Transverse colon (tissue), 4 donors: ENCODE data around the gene IL1R1. TPM values are rescaled to one million over a fixed set of nuclear protein-coding genes. Genes with fewer than 3 reads are reported as not detected.

ENCODE experiments used
- DNase-seq: peaks from one replicate; pipeline ENCODE4 v3.0.0-alpha.2; 2019
- H3K27ac ChIP-seq, 4 donors: fragments of 200-600 bp; sonication (generic); 2 replicates each; pipeline ENCODE4 v1.5.1; 2016 to 2018; ENCODE audit warnings: inconsistent platforms in 4 of 4
- H3K27me3 ChIP-seq: fragments of 200-600 bp; sonication (generic); 2 replicates; pipeline ENCODE4 v1.5.1; 2017; ENCODE audit warnings: inconsistent platforms
- H3K36me3 ChIP-seq, 4 donors: fragments of 200-600 bp; sonication (generic); 2 replicates each; pipeline ENCODE4 v1.5.1; 2017 to 2019; ENCODE audit warnings: inconsistent platforms in 4 of 4
- H3K4me1 ChIP-seq, 4 donors: fragments of 200-600 bp; sonication (generic); 2 replicates each; pipeline ENCODE4 v1.5.1; 2017 to 2020; ENCODE audit warnings: inconsistent platforms in 4 of 4
- H3K4me3 ChIP-seq, 4 donors: fragments of 200-600 bp; sonication (generic); 1 replicate in 1 of 4; 2 replicates in 3 of 4; pipeline versions ENCODE4 v1.5.1 to v1.6.1; 2017 to 2019; ENCODE audit warnings: inconsistent platforms in 4 of 4
- H3K9me3 ChIP-seq, 2 donors: fragments of 200-600 bp; sonication (generic); 2 replicates each; pipeline ENCODE4 v1.5.1; 2017 to 2019; ENCODE audit warnings: inconsistent platforms in 2 of 2
- CTCF ChIP-seq, 5 experiments: fragments of 200-600 bp in 3 of 5; fragments of 450-650 bp in 2 of 5; sonication (generic) in 3 of 5; IDR thresholded peaks; 1 replicate in 2 of 5; 2 replicates in 3 of 5; pipeline ENCODE4 v1.5.1; 2016 to 2017; ENCODE audit warnings: antibody characterized with exemption in 5 of 5, inconsistent platforms in 3 of 5, mild to moderate bottlenecking in 2 of 5, moderate library complexity in 1 of 5
- EP300 ChIP-seq: sonication (generic); formaldehyde crosslinking; IDR thresholded peaks from one replicate; pipeline ENCODE4 v1.6.1; 2017; ENCODE audit warnings: antibody characterized with exemption, low read depth
- POLR2A ChIP-seq: fragments of 450-650 bp; IDR thresholded peaks from one replicate; pipeline ENCODE4 v1.6.1; 2016; ENCODE audit warnings: antibody characterized with exemption, mild to moderate bottlenecking, moderate library complexity
- POLR2AphosphoS5 ChIP-seq, 3 donors: sonication (generic); formaldehyde crosslinking; IDR thresholded peaks; one replicate each; pipeline ENCODE4 v1.6.1; 2016; ENCODE audit warnings: antibody characterized with exemption in 3 of 3
- WGBS, 2 donors: methylation state at CpG; one replicate each; pipeline ENCODE4 v1.1.5; 2018; ENCODE audit warnings: low coverage in 1 of 2; 5-methylcytosine and 5-hydroxymethylcytosine counted together
- in situ Hi-C, 4 donors: fragments of 200-750 bp; cut with MboI; loops; one replicate each; pipeline versions ENCODE4 v1.15.0 to v1.15.1; 2017; ENCODE audit warnings: low sequenced_read_pairs in 3 of 4, low pct_ligation_motif_present in 1 of 4, low pct_unique_long_range_greater_than_20kb in 1 of 4
- intact Hi-C: fragments of 100-400 bp; cut with DNase I; formaldehyde crosslinking; loops from one replicate; pipeline ENCODE4 v1.15.1; 2023; ENCODE audit warnings: low total_unique reads
- total RNA-seq, 4 donors: library from RNA; depleted of rRNA; stranded (reverse); fragments of >200 nt; gene quantifications; one replicate each; pipeline ENCODE4 v1.1.0, GENCODE V29; 2016

IL1R1 gene
- total RNA-seq, 4 donors from 2014 or later = 20.2 to 58.0 (median 36.2) TPM

GRCh38 chr2:102208774-102209173 is 66.2 kb downstream of the IL1R1 start:
- H3K4me3 ChIP-seq = no peak overlapping the region
- no peaks in the 10 kb centered on the region for H3K27me3 ChIP-seq
- intact Hi-C loops (no loop called here), in situ Hi-C loops (no loop called here)
- H3K36me3 ChIP-seq = no peaks in the 10 kb centered on the region
- no peak overlapping the region for H3K27ac ChIP-seq
- H3K4me1 ChIP-seq = no peaks in the 10 kb centered on the region
- H3K9me3 ChIP-seq = no peaks in the 10 kb centered on the region
- DNase-seq = no peak
- TF ChIP-seq CTCF (IDR thresholded peaks at IDR 0.05) = no peak
- TF ChIP-seq EP300 = no peak
- TF ChIP-seq POLR2A = no peak
- TF ChIP-seq POLR2AphosphoS5 (IDR thresholded peaks at IDR 0.05) = no peak

GRCh38 chr2:102209474-102209873 is 66.9 kb downstream of the IL1R1 start:
- intact Hi-C loops (no loop called here), in situ Hi-C loops (no loop called here)
- 43% methylated on average over 1 of the region's 1 CpG; no CpG with 5 or more reads in 1 of the 2 donors for WGBS, 2 donors
- H3K36me3 ChIP-seq = no peaks in the 10 kb centered on the region
- H3K4me3 ChIP-seq = no peak overlapping the region
- H3K9me3 ChIP-seq = no peaks in the 10 kb centered on the region
- H3K27ac ChIP-seq = no peak overlapping the region
- H3K4me1 ChIP-seq = no peaks in the 10 kb centered on the region
- DNase-seq = no peak
- no peaks in the 10 kb centered on the region for H3K27me3 ChIP-seq
- TF ChIP-seq EP300 (no peak), POLR2AphosphoS5 (IDR thresholded peaks at IDR 0.05) (no peak), POLR2A (no peak), CTCF (IDR thresholded peaks at IDR 0.05) (no peak)

- in situ Hi-C loops (no loop called here), intact Hi-C loops (no loop called here)
- TF ChIP-seq EP300 = no peak
- no peak for TF ChIP-seq POLR2AphosphoS5 (IDR thresholded peaks at IDR 0.05)
- no peak for TF ChIP-seq CTCF (IDR thresholded peaks at IDR 0.05)
- TF ChIP-seq POLR2A = no peak
These were observed 74.5 kb downstream of the IL1R1 start for GRCh38 chr2:102217032-102217431.

GRCh38 chr2:102224824-102225739 is 82.5 kb downstream of the IL1R1 start:
- Histone ChIP-seq H3K27me3 (no peaks in the 10 kb centered on the region), H3K9me3 (no peaks in the 10 kb centered on the region), H3K36me3 (no peaks in the 10 kb centered on the region), H3K27ac (no peak overlapping the region), H3K4me3 (no peak overlapping the region), H3K4me1 (peaks cover 14 to 38% (median 25%) of the 10 kb centered on the region in 4 donors)
- DNase-seq = no peak
- intact Hi-C loops (no loop called here), in situ Hi-C loops (no loop called here)
- 33 to 84% methylated on average over 1 to 8 of the region's 8 CpGs for WGBS, 2 donors
- no peak for TF ChIP-seq EP300
- no peak for TF ChIP-seq POLR2A
- no peak for TF ChIP-seq CTCF (IDR thresholded peaks at IDR 0.05)
- TF ChIP-seq POLR2AphosphoS5 (IDR thresholded peaks at IDR 0.05) = no peak

More at GRCh38 chr2:102217032-102217431, 74.5 kb downstream of the IL1R1 start:
- H3K4me1 ChIP-seq = no peaks in the 10 kb centered on the region
- no peak for DNase-seq
- H3K9me3 ChIP-seq = peaks cover 16% of the 10 kb centered on the region in 2 donors
- no peaks in the 10 kb centered on the region for H3K27me3 ChIP-seq
- no peaks in the 10 kb centered on the region for H3K36me3 ChIP-seq
- H3K27ac ChIP-seq = no peak overlapping the region
- no peak overlapping the region for H3K4me3 ChIP-seq
